Measurements from ENCODE around the gene KCNG2.

KCNG2 gene

GRCh38 chr18:79921984-79922965 is 124.5 kb downstream of the KCNG2 start:
- no peak overlapping the region for H3K4me3 ChIP-seq (ENCODE audit: low read length)
- TF ChIP-seq EZH2phosphoT487 (IDR thresholded peaks at IDR 0.05; ENCODE audit: low read depth) (no peak), CTCF (IDR thresholded peaks at IDR 0.05; ENCODE audit: low read depth, low read length) (no peak)
- no peaks in the 10 kb centered on the region for H3K4me1 ChIP-seq (ENCODE audit: low read length)
- no peak overlapping the region for H3K4me2 ChIP-seq (ENCODE audit: low read length)
- no peak overlapping the region for H3K9ac ChIP-seq (ENCODE audit: low read length)
- no peak overlapping the region for H3K27ac ChIP-seq (ENCODE audit: low read length)
- H3K79me2 ChIP-seq (ENCODE audit: low read length) = peaks cover 34% of the 10 kb centered on the region
- H3K27me3 ChIP-seq (ENCODE audit: low read depth, low read length) = no peaks in the 10 kb centered on the region
- H4K20me1 ChIP-seq (ENCODE audit: insufficient read depth, low read length) = peaks cover 32% of the 10 kb centered on the region
- no peaks in the 10 kb centered on the region for H3K9me3 ChIP-seq (ENCODE audit: insufficient read depth, low read length)
- H3K36me3 ChIP-seq (replicated peaks; ENCODE audit: low read depth, low read length) = peaks cover 44% of the 10 kb centered on the region
- H2AFZ ChIP-seq (ENCODE audit: low read depth, low read length) = no peak overlapping the region

GRCh38 chr18:79922971-79923411 is 125.3 kb downstream of the KCNG2 start:
- H3K27ac ChIP-seq (ENCODE audit: low read length) = no peak overlapping the region
- H3K4me2 ChIP-seq (ENCODE audit: low read length) = no peak overlapping the region
- H3K9me3 ChIP-seq (ENCODE audit: insufficient read depth, low read length) = no peaks in the 10 kb centered on the region
- no peaks in the 10 kb centered on the region for H3K27me3 ChIP-seq (ENCODE audit: low read depth, low read length)
- H3K36me3 ChIP-seq (replicated peaks; ENCODE audit: low read depth, low read length) = peaks cover 40% of the 10 kb centered on the region
- no peak overlapping the region for H3K9ac ChIP-seq (ENCODE audit: low read length)
- peaks cover 35% of the 10 kb centered on the region for H4K20me1 ChIP-seq (ENCODE audit: insufficient read depth, low read length)
- peaks cover 35% of the 10 kb centered on the region for H3K79me2 ChIP-seq (ENCODE audit: low read length)
- no peaks in the 10 kb centered on the region for H3K4me1 ChIP-seq (ENCODE audit: low read length)
- no peak overlapping the region for H3K4me3 ChIP-seq (ENCODE audit: low read length)
- no peak overlapping the region for H2AFZ ChIP-seq (ENCODE audit: low read depth, low read length)
- TF ChIP-seq CTCF (IDR thresholded peaks at IDR 0.05; ENCODE audit: low read depth, low read length) (no peak), EZH2phosphoT487 (IDR thresholded peaks at IDR 0.05; ENCODE audit: low read depth) (no peak)

- TF ChIP-seq EZH2phosphoT487 (IDR thresholded peaks at IDR 0.05; ENCODE audit: low read depth) (no peak), CTCF (IDR thresholded peaks at IDR 0.05; ENCODE audit: low read depth, low read length) (no peak)
- Histone ChIP-seq H3K27ac (ENCODE audit: low read length) (no peak overlapping the region), H3K27me3 (ENCODE audit: low read depth, low read length) (no peaks in the 10 kb centered on the region), H3K9ac (ENCODE audit: low read length) (no peak overlapping the region), H3K36me3 (replicated peaks; ENCODE audit: low read depth, low read length) (peaks cover 40% of the 10 kb centered on the region), H3K4me2 (ENCODE audit: low read length) (no peak overlapping the region), H2AFZ (ENCODE audit: low read depth, low read length) (no peak overlapping the region), H3K4me3 (ENCODE audit: low read length) (no peak overlapping the region), H4K20me1 (ENCODE audit: insufficient read depth, low read length) (peaks cover 43% of the 10 kb centered on the region), H3K9me3 (ENCODE audit: insufficient read depth, low read length) (peaks cover under 1% of the 10 kb centered on the region; the same call in 1 of the 2 replicates), H3K79me2 (ENCODE audit: low read length) (peaks cover 36% of the 10 kb centered on the region), H3K4me1 (ENCODE audit: low read length) (no peaks in the 10 kb centered on the region)
These were observed 126.3 kb downstream of the KCNG2 start for GRCh38 chr18:79923896-79924585.
